NK-92 treated with Interleukin-12 subunit alpha and Interleukin-12 subunit beta, amount 100 ng/mL, for 24 hours (cell line): ENCODE measurements around the gene SPANXN1.
"Not testable (repeated sequence)": the region's sequence is repeated elsewhere in the genome, so short reads cannot be mapped to it uniquely, and the experiment has no call there.

Experiments used
- DNase-seq: peaks from one replicate; lab custom pipeline; 2025; lab: John Stamatoyannopoulos, UW

Gene SPANXN1, protein sequence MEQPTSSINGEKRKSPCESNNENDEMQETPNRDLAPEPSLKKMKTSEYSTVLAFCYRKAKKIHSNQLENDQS

DNA sequence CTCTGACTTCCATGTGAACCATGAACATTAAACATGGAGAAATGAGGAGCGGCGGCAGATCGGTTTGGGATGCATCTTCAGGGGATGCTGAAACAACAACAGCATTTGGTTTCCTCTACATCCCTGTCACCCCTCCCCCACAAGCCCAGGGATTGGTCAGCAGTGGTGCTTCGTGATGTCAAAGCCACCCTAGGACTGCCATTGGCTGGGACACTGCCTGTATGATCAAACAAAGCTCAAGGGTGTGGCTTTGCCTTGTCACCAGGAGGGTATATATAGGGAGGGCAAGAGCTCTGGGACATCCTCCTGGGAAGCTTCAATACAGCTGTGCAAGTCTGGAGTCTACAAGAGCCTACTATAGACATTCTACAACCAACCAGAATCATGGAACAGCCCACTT lies at the start of gene SPANXN1:
SPANXN1 (plus strand) TSS at position 301 of the 400 bp plus-strand sequence; CDS start at position 385, 84 bp downstream.
- DNase-seq = not testable (repeated sequence)

DNA sequence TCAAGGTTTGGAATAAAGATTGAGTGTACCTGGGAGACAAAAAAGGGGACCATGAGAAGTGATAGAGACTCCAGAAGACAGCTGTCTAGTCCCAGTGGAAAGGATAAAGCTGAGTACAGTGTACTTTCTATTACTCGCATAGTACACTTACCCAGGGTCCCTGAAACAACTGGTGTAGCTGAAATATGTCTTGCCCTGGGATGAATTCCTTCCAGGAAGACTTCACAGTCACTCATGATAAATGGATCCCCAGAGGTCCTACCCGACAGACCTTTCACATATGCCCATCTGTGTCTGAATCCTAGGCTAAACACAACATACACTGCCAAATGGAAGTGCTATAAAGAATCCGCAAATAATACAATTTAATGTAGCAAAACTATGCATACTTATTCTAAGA lies 48.2 kb upstream of the SPANXN1 start:
- DNase-seq = no peak

DNA sequence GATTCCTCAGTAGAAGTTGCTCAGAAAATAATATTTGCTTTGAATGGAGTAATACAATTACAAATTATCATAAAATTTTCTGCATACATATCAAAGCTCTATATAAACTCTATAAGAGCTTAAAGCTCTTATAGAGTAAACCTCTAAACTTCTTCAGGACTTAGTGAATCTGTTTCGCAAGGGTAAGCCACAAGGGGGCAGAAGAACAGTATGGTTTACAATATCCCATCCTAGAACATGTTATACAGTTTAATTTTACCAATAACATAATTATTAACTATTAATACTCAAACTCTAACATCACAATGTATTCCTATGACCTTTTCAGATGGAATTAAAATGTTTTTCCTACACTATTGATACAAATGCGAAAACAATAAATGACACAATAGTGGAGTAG lies 33.8 kb upstream of the SPANXN1 start:
- no peak for DNase-seq

DNA sequence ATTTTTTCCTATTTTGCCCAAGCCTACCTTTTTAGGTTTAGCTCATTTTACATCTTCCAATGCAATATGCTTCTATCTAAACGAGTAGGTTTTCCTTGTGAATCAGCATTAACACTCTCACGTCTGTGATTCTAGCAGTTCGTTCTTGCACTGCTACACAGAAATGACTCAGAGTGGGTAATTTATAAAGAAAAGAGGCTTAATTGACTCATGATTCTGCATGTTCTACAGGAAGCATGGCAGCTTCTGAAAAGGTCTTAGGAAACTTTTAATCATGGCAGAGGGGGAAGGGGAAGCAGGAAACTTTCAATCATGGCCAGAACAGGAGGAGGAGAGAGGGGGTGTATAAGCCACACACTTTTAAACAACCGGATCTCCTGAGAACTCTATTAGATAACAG lies 44.9 kb downstream of the SPANXN1 start:
- no peak for DNase-seq
